GM19438 (cell line): Measurements from ENCODE around the gene RCE1.

Experiments used
- ATAC-seq: cut with Tn5 transposase; IDR thresholded peaks from one replicate; pipeline ENCODE4 v1.9.1; 2021; ENCODE audit warnings: low read depth; ENCODE audit not compliant: unreplicated experiment

RCE1 gene

GRCh38 chr11:66882561-66883015 lies 39.3 kb downstream of the RCE1 start:
- ATAC-seq: no peak

DNA sequence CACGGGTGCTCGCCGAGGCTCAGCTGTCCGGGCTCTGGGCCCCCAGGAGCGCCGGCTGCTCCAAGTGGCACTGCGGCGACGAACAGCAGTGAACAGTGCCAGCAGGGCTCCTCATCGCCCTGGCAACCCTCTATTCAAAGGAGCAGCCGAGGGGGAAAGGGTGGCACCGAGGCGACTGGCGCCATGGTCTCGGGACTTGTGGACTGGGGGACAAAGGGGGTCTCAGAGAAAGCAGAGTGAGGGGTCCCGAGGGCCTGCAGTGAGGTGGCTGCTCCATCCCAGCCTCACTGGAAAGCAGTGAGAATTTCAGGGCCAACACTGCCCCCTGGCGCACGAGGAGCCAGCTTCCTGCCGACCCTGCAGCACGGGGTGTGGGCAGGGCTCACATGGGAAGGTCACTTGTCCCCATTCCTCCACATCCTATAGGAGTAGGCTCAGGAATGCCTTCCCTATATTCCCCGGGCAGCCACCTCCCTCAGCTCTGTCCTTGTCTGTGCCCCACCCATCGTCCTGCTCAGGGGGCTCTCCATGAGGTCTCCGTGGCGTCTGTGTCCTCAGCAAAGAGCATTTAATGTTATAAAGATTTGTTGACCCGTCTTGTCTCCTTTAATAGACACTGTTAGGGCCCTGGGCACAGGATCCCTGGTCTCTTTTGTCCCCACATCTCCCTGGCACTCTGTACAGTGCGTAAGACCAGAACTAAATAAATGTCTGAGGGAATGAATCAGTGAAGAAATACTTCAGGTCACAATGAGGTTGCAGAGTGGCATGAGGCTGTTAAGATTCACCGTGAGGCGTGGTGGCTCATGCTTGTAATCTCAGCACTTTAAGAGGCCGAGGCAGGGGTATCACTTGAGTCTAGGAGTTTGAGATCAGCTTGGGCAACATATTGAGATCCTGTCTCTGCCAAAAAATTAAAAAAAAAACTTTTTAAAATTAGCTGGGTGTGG lies 40.0 kb downstream of the RCE1 start:
- no peak for ATAC-seq

GRCh38 chr11:66884443-66884842 lies 41.2 kb downstream of the RCE1 start:
- no peak for ATAC-seq

DNA sequence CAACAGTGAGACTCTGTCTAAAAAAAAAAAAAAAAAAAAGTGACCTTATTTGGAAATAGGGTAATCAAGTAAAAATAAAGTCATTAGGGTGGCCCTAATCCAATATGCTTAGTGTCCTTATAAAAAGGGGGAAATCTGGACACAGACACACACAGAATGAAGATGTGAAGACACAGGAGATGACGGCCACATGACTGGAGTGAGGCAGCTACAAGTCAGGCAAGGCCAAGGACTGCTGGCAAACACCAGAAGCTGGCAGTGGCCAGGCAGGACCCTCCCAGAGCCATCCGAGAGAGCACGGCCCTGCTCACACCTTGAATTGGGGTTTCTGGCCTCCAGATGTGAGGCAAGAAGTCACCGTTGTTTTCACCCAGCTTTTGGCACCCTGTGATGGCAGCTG lies 42.2 kb downstream of the RCE1 start:
- no peak for ATAC-seq

DNA sequence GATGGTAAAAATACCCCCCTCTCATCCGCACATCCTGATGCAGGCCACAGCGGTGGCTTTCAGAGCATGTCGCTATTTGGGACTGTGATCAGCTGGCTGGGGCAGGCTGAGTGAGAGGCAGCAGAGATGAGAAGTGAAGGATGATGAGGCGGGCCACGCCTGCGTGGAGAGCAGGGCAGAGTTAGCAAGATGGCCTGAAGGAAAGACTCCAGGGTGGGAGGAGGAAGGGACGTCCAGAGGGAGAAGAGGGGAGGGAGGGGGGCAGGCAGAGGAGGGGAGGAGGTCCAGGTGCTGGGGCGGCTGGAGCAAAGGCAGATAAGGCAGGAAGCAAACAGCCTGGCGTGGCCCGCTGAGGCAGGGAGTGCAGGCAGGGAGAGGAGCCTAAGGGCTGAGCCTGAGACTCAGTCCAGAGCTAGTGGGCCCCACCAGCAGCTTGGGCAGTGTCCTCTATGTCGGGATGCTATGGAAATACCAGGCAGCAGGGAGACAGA lies 42.8 kb downstream of the RCE1 start:
- no peak for ATAC-seq

DNA sequence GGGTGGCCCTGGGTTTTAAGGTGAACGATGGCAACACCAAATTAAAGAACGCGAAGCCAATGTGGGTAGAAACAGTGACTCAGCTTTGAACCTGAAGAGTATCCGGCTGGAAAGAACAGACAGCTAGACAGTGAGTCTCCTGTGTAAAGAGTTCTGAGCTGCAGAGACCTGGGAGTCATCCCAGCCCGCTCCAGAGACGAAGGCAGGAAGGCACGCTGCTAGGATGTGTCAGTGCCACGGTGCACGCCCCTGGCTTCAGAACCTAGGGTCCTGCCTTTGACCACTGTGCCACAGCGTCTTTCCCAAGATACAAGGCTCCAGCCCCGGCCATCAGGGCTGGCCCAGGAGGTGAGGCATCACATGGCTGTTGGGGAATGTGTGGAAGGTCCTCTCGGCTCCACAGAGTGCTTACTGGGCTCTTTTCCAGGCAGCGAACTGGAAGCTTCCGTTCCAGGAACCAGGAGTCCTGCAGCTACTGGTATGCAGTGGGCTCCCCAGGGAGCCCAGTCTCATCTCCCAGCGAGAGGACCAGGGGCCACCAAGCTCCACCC lies 43.5 kb downstream of the RCE1 start:
- no peak for ATAC-seq

GRCh38 chr11:66887526-66887925 lies 44.3 kb downstream of the RCE1 start:
- ATAC-seq: no peak

DNA sequence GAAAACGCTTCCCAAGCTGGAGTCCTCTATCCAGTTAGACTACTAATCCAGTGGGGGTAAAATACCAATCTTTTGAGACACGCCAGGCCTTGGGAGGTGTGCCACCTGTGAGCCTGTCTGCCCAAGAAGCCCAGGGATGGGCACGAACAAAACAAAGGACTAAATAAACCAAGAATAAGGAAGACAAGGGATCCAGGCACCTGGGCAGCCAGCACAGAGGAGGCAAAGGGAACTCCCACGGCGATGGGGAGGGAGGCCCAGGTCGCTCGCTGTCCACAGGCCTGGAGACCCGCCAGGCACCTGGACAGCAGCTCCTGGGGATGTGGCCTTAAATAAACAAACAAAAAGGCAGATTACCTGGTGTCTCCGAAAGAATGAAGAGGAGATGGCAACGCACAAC lies 45.0 kb downstream of the RCE1 start:
- no peak for ATAC-seq

DNA sequence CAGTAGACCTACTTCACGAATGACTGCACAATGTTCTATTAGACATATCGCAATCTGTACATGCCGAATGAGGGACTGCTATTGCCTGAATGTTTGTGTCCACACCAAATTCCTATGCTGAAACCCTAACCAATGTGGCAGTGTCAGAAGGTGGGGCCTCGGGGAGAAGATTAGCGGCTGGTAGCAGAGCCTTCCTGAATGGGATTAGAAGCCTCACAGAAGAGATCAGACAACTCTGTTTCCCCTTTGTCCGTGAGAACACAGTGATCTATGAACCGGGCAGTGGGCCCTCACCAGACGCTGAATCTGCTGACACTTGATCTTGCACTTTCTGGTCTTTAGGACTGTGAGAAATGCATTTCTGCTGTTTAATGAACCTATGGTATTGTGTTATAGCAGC lies 46.7 kb downstream of the RCE1 start:
- no peak for ATAC-seq

DNA sequence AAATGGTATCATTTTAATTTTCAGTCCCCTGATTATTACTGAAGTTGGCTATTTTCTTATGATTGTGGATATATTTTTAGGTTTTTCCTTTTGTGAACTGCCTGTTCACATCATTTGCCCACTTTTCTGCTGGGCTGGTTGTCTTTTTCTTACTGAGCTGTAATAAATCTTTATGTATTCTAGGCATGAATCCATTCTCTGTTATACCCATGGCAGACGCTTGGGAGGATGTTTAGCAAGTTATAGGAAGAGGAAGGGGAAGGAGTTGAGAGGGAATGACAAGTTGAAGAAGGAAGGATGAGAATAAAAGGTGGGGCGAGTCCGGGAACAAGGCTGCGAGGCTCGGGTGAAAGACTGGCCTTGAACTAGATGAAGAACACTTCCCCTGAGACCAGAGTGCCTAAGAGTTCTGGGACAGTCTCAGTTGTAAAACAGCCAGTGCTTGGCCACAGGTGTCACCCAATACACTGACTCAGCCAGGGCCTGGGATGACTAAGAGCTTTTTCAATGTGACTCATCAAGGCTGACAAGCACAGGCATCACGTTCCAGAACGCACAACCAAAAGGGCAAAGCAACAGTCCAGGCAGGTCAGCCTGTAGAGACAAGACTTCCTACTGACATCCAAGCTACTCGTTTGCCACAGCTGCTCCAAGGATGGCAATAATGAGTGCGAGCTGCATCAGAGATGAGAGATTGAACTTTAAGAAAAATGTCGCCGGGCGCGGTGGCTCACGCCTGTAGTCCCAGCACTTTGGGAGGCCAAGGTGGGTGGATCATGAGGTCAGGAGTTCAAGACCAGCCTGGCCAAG lies 48.8 kb downstream of the RCE1 start:
- peak; percentile 96 for ATAC-seq

DNA sequence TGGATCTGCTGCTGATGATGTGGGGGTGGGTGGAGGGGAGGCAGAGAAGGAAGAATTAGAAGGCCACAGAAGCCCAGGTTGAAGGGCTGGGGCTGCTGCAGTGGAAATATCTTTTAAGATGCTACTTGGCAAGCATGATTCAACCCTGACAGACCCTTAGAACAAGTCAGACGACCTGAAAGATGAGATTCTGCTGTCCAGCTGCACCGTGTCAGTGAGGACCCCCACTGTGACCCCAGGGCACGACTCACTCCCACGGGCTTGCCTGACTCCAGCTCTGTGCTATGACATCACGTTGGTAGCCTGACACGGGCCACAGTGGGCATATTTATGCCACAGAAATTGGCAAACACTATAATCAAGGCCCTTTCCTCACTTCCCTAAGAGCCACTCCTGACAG lies 49.7 kb downstream of the RCE1 start:
- no peak for ATAC-seq

DNA sequence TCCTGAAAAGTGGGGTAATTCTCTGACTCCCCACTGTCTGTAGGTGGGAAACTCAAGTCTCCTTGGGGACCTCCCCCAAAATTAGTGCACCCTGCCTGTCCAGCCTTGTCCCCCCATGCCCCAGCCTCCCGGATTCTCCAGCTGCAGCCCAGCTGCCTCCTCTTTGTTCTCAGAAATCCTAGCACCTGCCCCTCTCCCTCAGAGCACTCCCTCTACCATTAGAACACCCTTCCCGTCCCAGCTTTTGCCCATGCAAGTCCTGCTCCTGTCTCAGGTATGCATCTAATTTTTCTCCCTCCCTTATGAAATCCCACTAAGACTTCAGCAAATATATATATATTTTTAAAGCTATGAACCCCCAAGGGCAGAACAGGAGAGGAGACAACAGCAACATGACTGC lies 50.9 kb downstream of the RCE1 start:
- ATAC-seq: no peak
